Measurements from ENCODE around the gene SLC25A46. TPM values are rescaled to one million over a fixed set of nuclear protein-coding genes. Genes with fewer than 3 reads are reported as not detected.
"Not testable (repeated sequence)": the region's sequence is repeated elsewhere in the genome, so short reads cannot be mapped to it uniquely, and the experiment has no call there.

Gene SLC25A46
- total and polyA plus RNA-seq, 5 experiments from 2014 or later = 33.0 to 43.7 (median 36.1) TPM

DNA sequence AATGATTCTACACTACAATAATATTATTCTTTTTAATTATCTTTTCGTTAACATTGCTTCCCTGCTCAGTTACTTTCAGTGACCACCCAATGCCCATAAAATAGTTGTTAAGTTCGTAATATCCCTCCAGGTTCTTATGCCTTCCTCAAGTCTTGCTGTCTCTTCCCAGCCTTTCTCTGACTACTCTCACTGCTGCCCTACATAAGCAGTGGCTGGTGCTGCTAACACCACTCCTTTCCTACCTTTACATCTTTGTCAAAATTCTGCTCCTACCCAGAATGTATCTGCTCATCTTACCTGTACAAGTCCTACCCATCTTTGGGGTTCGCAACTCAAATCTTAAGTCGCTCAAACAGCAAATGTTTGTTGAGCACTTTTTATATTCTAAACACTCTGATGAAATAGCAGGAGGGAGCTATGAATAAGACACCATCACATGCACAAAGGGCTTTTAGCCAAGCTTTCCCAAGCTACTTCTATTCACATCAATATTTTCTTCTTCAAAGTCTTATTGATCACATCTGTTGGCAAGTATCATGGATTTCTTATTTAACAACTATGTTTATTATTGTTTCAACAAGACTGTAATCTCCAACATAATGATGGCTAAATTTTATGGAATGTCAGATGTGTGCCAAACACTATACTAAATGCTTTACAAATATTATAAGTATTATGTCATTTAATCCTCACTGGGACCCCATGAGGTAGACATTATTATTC, 29.5 kb downstream of the SLC25A46 start:
- Mint-ChIP-seq H3K36me3 (peaks cover 3 to 6% (median 4%) of the 10 kb centered on the region in 3 donors), H3K9me3 (no peaks in the 10 kb centered on the region), H3K4me3 (no peak overlapping the region), H3K27me3 (peaks cover 0 to 8% (median 0%) of the 10 kb centered on the region in 5 donors), H3K27ac (no peak overlapping the region), H3K4me1 (no peaks in the 10 kb centered on the region)
- ATAC-seq (no peak), DNase-seq (no peak)
- POLR2A ChIA-PET = no interaction called here

GRCh38 chr5:110769000-110769681, 30.3 kb downstream of the SLC25A46 start:
- Mint-ChIP-seq H3K27me3 (peaks cover 0 to 8% (median 2%) of the 10 kb centered on the region in 5 donors), H3K9me3 (peaks cover 0 to 3% (median 0%) of the 10 kb centered on the region in 9 donors), H3K36me3 (peaks cover 4 to 6% (median 5%) of the 10 kb centered on the region in 3 donors), H3K27ac (no peak overlapping the region), H3K4me3 (no peak overlapping the region), H3K4me1 (no peaks in the 10 kb centered on the region)
- POLR2A ChIA-PET = no interaction called here
- ATAC-seq (no peak), DNase-seq (no peak)

DNA sequence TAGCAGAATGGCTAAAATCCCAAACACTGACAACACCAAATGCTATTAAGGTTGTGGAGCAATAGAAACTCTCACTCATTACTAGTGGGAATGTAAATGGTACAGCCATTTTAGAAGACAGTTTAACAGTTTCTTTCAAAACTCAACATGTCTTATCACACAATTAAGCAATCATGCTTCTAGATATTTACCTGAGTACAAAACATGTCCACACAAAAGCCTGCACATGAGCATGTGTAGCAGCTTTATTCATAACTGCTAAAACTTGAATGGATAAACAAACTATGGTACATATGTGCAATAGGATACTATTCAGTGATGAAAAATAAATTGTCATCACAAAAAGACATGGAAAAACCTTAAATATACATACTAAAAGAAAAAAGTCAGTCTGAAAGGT, 31.5 kb downstream of the SLC25A46 start:
- Mint-ChIP-seq H3K9me3 (peaks cover 0 to 10% (median 3%) of the 10 kb centered on the region in 9 donors), H3K4me1 (no peaks in the 10 kb centered on the region), H3K4me3 (no peak overlapping the region), H3K36me3 (peaks cover 0 to 9% (median 0%) of the 10 kb centered on the region in 3 donors), H3K27me3 (peaks cover 0 to 13% (median 6%) of the 10 kb centered on the region in 5 donors), H3K27ac (no peak overlapping the region)
- DNase-seq (no peak), ATAC-seq (no peak)
- POLR2A ChIA-PET = no interaction called here

GRCh38 chr5:110784901-110785300, 46.1 kb downstream of the SLC25A46 start:
- Mint-ChIP-seq H3K9me3 (peaks cover 0 to 16% (median 7%) of the 10 kb centered on the region in 9 donors), H3K4me1 (no peaks in the 10 kb centered on the region), H3K27me3 (peaks cover 3 to 8% (median 6%) of the 10 kb centered on the region in 5 donors), H3K36me3 (peaks cover 0 to 4% (median 0%) of the 10 kb centered on the region in 3 donors), H3K27ac (no peak overlapping the region), H3K4me3 (no peak overlapping the region)
- ATAC-seq (no peak), DNase-seq (no peak)
- POLR2A ChIA-PET = no interaction called here

- no peak for DNase-seq
- Mint-ChIP-seq H3K36me3 (peaks cover 0 to 4% (median 0%) of the 10 kb centered on the region in 3 donors), H3K4me3 (no peak overlapping the region), H3K9me3 (peaks cover 0 to 16% (median 7%) of the 10 kb centered on the region in 9 donors), H3K27ac (no peak overlapping the region), H3K27me3 (peaks cover 3 to 8% (median 5%) of the 10 kb centered on the region in 5 donors), H3K4me1 (no peaks in the 10 kb centered on the region)
- no peak for ATAC-seq
- POLR2A ChIA-PET = no interaction called here
These were observed 46.5 kb downstream of the SLC25A46 start for GRCh38 chr5:110785356-110785755.

DNA sequence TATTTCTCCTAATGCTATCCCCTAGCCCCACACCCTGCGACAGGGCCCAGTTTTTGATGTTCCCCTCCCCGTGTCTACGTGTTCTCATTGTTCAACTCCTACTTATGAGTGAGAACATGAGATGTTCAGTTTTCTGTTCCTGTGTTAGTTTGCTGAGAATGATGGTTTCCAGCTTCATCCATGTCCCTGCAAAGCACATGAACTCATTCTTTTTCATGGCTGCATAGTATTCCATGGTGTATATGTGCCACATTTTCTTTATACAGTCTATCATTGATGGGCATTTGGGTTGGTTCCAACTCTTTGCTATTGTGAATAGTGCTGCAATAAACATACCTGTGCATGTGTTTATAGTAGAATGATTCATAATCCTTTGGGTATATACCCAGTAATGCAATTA, 49.2 kb downstream of the SLC25A46 start:
- peaks cover 0 to 17% (median 7%) of the 10 kb centered on the region in 9 donors for H3K9me3 Mint-ChIP-seq
- POLR2A ChIA-PET, H3K4me1 Mint-ChIP-seq, H3K27ac Mint-ChIP-seq, ATAC-seq, H3K4me3 Mint-ChIP-seq, DNase-seq, H3K36me3 Mint-ChIP-seq, H3K27me3 Mint-ChIP-seq: not testable (repeated sequence)

GRCh38 chr5:110790673-110791072, 51.9 kb downstream of the SLC25A46 start:
- ATAC-seq = no peak
- Mint-ChIP-seq H3K4me3 (no peak overlapping the region), H3K36me3 (no peaks in the 10 kb centered on the region), H3K9me3 (peaks cover 0 to 15% (median 5%) of the 10 kb centered on the region in 9 donors), H3K27ac (no peak overlapping the region), H3K27me3 (peaks cover 0 to 3% (median 2%) of the 10 kb centered on the region in 5 donors), H3K4me1 (no peaks in the 10 kb centered on the region)
- no peak for DNase-seq
- POLR2A ChIA-PET = no interaction called here

GRCh38 chr5:110802998-110803397, 64.2 kb downstream of the SLC25A46 start:
- peaks cover 3 to 24% (median 7%) of the 10 kb centered on the region in 3 donors for H3K36me3 Mint-ChIP-seq

DNA sequence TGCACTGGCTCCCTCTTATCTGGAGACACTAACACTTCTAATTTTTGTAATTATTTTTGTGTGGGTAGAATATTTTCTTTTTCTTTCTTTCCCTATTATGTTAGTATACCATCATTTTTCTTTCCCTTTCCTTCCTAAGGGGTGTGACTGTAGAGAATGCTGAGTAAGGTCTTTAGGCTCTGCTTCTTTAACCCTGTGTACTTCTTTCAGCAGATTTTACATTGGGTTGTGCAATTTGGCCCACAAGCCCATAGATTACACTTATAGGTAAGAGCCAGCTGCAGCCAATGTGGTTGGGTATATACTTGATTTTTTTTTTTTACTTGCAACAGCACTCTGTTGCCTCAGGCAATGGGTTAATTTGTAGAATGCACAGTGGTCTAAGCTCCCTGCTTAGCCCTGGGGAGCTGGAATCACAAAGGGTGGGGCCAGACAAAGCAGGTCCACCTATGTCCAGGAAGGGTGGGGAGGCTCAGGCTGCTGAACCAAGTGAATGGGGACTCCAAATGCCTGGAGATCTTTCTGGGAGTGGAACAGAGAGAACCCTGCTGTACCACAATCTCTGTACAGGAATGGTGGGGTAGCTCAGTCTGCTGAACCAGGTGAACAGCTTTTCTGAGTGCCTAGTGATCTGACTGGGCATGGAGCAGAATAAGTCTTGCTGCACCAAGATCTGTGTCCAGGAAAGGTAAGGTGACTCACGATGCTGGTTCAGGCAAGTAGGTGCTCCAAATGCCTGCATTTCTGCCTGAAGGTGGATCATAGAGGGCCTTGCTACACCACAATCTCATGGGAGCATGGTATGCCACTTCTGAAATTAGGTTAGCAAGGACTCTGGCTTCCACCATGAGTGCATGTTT, 64.9 kb downstream of the SLC25A46 start:
- ATAC-seq = no peak
- peaks cover 3 to 24% (median 7%) of the 10 kb centered on the region in 3 donors for H3K36me3 Mint-ChIP-seq
- no peak overlapping the region for H3K4me3 Mint-ChIP-seq
- no peak for DNase-seq
- no peaks in the 10 kb centered on the region for H3K4me1 Mint-ChIP-seq
- POLR2A ChIA-PET = no interaction called here
- peaks cover 6 to 46% (median 17%) of the 10 kb centered on the region in 5 donors for H3K27me3 Mint-ChIP-seq
- peaks cover 8 to 47% (median 24%) of the 10 kb centered on the region in 9 donors for H3K9me3 Mint-ChIP-seq
- H3K27ac Mint-ChIP-seq = peak overlapping the region in 1 of 10 donors; percentile 24

More at GRCh38 chr5:110802998-110803397, 64.2 kb downstream of the SLC25A46 start:
- ATAC-seq = no peak
- Mint-ChIP-seq H3K27me3 (peaks cover 8 to 48% (median 19%) of the 10 kb centered on the region in 5 donors), H3K27ac (no peak overlapping the region), H3K4me3 (no peak overlapping the region), H3K4me1 (no peaks in the 10 kb centered on the region), H3K9me3 (peaks cover 8 to 47% (median 24%) of the 10 kb centered on the region in 9 donors)
- POLR2A ChIA-PET = no interaction called here
- DNase-seq = no peak

DNA sequence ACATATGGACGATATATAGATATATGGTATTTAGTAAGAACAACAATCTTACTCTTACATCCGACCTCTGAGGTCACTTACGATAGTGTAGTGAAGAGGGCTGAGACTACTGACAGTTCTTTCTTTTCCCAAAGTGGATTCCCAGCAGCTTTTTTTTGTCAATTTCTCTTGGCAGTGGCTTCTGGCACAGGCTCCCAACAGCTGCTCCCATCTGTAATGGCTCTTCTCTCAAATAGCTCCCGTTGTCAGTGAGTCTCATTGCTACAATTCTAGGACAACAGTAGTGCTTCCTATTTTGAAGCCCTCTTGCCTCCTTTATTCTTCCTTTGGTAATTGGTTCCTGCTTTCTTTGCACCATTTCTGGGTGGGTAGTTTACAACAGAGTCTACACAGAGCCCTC, 68.4 kb downstream of the SLC25A46 start:
- H3K9me3 Mint-ChIP-seq = peaks cover 6 to 40% (median 20%) of the 10 kb centered on the region in 9 donors
- peaks cover 0 to 25% (median 5%) of the 10 kb centered on the region in 3 donors for H3K36me3 Mint-ChIP-seq
- peaks cover 1 to 27% (median 6%) of the 10 kb centered on the region in 5 donors for H3K27me3 Mint-ChIP-seq
- no peak overlapping the region for H3K4me3 Mint-ChIP-seq
- POLR2A ChIA-PET = no interaction called here
- H3K27ac Mint-ChIP-seq = no peak overlapping the region
- no peak for ATAC-seq
- no peak for DNase-seq
- no peaks in the 10 kb centered on the region for H3K4me1 Mint-ChIP-seq

- H3K4me1 Mint-ChIP-seq = no peaks in the 10 kb centered on the region
- peaks cover 0 to 18% (median 2%) of the 10 kb centered on the region in 3 donors for H3K36me3 Mint-ChIP-seq
- no peak overlapping the region for H3K27ac Mint-ChIP-seq
- H3K4me3 Mint-ChIP-seq = no peak overlapping the region
- DNase-seq = no peak
- no peak for ATAC-seq
- peaks cover 0 to 28% (median 12%) of the 10 kb centered on the region in 9 donors for H3K9me3 Mint-ChIP-seq
- H3K27me3 Mint-ChIP-seq = peaks cover 3 to 26% (median 5%) of the 10 kb centered on the region in 5 donors
- POLR2A ChIA-PET = no interaction called here
These were observed 70.2 kb downstream of the SLC25A46 start for GRCh38 chr5:110809006-110809405.

Data from naive thymus-derived CD8-positive, alpha-beta T cell (primary cell).